Inflammatory macrophage treated with lipopolysaccharide for 4 hours (primary cell): Measurements from ENCODE around the gene LRIG2.
"Not testable (repeated sequence)": the region's sequence is repeated elsewhere in the genome, so short reads cannot be mapped to it uniquely, and the experiment has no call there.

ENCODE experiments used
- DNase-seq: peaks from one replicate; pipeline ENCODE4 v3.0.0-alpha.2; 2020

Gene LRIG2

DNA sequence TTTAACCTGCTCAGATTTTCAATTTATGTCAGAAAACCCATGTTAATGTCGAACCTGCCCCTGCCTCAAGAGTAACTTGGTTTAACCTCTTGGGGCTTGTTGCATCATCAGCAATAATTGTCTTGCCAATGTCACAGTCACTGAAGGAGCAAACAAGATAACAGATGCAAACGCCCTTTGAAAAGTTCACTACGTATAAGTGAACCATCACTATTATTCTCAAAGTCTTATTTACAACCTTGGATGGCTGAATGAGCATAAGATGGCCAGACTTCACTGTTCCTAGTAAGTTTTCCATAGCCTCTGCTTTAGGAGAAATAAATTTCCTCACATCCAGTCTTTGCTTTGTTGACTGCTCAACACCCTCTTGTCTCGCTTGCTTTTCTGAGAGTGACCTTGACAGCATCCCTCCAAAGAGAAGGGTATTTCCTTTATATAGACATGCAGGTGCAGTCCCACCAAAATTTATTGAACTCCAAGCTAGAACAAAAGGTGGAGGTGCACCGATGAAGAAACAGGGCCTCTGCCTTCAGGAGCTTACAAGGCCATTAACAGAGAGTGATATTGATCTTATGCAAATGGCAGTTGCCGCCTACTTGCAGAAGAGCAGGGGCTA lies 749 bp upstream of the LRIG2 start:
- no peak for DNase-seq

- DNase-seq, result peak; percentile 62
Observed at GRCh38 chr1:113073479-113073950, 517 bp downstream of the LRIG2 start.

DNA sequence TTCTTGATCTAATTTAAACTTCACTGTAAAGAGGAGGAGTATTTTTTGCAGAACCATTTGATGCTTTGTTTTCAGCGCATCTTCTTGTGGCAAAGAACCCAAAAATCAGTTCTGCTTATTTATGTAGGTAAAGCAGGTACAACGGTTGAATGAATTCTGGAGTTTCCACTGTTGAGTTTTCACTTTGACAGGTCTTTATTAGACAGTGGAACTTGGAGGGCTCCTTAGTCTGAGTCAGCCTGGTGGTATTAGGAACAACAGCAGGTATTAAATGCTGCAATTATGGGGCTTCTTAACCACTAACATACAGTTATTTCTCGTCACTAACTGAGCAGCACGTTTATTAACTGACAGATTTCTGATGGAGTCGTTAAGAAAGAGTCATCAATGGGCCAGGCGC lies 1.2 kb downstream of the LRIG2 start:
- DNase-seq, result no peak

DNA sequence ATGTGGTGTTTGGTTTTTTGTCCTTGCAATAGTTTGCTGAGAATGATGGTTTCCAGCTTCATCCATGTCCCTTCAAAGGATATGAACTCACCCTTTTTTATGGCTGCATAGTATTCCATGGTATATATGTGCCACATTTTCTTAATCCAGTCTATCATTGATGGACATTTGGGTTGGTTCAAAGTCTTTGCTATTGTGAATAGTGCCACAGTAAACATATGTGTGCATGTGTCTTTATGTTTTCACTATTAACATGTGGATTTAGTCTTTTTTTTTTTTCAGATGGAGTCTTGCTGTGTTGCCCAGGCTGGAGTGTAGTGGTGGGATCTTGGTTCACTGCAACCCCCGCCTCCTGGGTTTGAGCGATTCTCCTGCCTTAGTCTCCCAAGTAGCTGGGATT lies 5.0 kb downstream of the LRIG2 start:
- DNase-seq, result not testable (repeated sequence)

- no peak for DNase-seq
Observed at GRCh38 chr1:113086541-113086940, 13.5 kb downstream of the LRIG2 start.

DNA sequence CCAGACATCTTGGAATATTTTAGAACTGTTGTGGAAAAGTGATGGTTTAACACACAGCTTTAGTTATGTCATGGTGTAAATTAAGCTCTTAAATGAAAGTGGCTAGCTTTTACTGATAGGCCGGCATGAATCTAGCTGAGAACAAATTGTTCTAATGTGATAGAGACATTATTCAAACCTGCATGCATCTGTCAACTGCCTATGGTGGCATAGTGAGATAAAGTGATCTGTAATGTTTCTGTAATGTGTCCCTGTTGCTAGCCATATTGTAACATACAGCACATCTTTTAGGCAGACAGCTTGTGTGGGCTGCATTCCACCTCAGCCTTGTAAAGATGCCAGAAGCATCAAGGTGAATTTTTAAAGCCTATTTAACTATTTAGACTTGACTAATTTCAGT lies 16.0 kb downstream of the LRIG2 start:
- no peak for DNase-seq

DNA sequence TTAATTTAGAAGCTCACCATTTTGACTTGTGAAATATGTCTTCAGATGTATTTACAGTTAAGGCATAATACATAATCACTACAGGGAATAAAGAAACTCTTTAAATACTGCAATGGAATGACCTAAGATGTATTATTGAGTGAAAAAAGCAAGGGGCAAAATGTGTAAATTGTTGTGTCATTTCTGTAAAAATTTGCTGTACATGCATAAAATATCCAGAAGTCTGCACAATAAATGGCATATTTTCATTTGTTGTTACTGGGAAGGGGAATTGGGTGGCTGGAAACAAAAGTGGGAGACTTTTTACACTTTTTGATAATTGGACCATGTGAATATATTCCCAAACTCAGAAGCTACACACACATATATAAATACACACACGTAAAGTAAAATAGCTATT lies 17.1 kb downstream of the LRIG2 start:
- no peak for DNase-seq

GRCh38 chr1:113091988-113092594 lies 19.1 kb downstream of the LRIG2 start:
- DNase-seq, result no peak

- no peak for DNase-seq
Observed at GRCh38 chr1:113094506-113094905, 21.5 kb downstream of the LRIG2 start.

DNA sequence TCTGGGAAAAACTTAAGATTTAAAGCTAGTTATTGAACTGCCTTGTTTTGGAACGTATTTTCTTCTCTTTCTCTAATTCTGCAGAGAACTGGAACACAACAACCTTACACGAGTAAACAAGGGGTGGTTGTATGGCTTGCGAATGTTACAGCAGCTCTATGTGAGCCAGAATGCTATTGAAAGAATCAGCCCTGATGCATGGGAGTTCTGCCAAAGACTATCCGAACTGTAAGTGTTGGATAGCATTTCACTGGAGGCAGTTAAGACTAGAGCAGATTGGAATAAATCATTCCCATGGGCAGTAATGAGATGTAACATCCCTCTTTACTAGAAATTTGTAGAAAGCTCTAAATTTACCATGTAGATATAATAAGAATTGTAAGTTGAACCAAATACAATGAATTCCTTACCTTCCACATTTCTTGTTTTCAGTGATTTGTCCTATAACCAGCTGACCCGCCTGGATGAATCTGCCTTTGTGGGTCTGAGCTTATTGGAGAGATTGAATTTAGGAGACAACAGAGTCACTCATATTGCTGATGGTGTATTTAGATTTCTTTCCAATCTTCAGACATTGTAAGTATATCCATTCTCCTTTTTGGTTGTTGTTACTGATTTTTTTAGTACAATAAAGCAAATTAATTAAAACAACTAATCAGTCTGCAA lies 22.9 kb downstream of the LRIG2 start:
- DNase-seq, result no peak

DNA sequence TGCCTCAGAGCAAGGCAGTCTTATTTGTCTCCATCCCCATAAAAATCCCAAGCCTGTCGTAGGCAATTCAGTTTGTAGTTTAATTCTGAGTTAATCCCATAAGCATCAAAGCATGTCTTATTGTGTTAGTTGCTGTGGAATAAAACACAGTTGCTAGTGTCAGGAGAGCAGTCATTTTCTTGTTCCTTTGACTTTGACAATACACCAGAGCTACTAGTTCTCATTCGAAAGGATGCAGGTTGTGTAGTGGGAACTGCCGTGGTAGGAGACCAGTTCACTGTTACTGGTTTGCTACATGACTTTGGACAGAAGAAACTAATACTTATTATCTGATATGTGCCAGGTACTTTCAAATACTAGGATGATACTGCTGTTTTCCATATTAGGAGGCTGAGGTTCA lies 23.5 kb downstream of the LRIG2 start:
- no peak for DNase-seq

- no peak for DNase-seq
Observed at GRCh38 chr1:113101588-113101987, 28.6 kb downstream of the LRIG2 start.

DNA sequence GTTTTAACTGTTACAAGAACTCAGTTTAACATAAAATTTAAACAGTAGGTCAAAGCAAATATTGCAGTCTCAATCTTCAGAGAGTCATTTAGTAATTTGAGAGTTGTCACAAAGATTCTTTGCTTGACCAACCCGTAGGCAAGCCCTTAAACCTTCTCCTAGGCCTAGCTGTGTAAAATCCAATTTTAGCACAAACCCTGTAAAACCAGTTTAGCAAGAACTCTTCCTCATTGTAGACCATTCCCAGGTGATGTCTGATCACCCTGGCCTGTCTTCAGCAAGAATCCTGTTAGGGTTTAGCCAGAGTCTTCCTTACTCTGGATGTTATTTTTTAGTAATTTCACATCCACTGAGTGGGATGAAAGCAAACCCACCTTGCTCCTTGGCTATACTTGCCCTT lies 30.1 kb downstream of the LRIG2 start:
- DNase-seq, result no peak

DNA sequence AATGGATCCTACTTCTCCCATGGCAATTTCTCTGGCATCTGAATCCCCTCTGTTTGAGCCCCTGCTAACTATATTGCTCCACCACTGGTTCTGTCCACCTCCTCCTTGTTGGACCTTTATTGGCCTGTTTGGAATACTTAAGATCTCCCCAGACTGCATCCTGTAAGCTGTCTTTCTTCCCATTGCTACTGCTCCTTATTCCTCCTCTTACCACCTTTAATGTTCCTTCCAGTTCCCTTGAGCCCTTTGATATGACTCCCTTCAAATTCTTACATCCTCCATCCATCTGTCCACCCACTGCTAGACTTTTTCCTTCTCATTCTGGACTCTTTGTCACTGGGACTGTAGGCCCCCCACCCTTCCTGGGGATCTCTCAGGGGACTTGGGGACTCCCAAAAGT lies 31.0 kb downstream of the LRIG2 start:
- no peak for DNase-seq

- DNase-seq, result no peak
Observed at GRCh38 chr1:113106910-113107309, 33.9 kb downstream of the LRIG2 start.

DNA sequence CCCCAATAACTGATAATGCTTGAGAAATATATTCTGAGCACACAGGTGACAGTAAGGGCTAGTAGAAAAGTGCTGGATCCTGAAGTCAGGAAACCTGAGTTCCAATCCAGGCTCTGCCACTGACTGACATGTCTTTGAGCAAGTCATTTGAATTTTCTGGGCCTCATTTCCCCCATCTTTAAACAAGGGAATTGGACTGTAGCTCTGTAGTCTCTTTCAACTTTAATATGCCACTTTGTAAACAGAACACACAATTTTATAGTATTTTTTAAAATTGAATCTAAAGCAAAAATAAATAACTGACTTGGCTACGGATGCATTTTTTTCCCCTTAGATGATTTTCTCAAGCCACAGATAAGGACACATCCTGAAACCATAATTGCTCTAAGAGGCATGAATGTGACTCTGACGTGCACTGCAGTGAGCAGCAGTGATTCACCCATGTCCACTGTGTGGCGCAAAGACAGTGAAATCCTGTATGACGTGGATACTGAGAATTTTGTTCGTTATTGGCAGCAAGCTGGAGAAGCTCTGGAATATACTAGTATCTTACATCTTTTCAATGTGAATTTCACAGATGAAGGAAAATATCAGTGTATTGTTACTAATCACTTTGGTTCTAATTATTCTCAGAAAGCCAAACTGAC lies 37.0 kb downstream of the LRIG2 start:
- DNase-seq, result no peak

- no peak for DNase-seq
Observed at GRCh38 chr1:113118266-113118665, 45.3 kb downstream of the LRIG2 start.

DNA sequence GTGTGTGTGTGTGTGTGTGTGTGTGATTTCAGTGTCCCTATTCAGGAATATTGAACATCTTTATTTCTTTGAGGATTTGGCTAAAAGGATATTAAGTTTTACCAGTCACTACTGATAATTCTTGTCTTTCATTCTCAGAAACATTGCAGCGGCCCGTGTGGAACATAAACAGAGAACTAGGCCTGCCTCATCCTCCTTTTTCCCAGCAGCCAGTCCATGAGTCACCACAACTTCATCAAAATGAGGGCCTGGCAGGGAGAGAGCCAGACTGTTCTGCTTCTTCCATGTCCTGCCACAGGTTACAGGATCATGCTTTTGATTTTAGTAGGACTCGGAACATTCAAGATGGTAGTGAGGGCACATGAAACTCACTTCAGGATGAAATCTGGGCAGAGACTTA lies 50.7 kb downstream of the LRIG2 start:
- DNase-seq, result no peak

- DNase-seq, result no peak
Observed at GRCh38 chr1:113124366-113124765, 51.4 kb downstream of the LRIG2 start.

DNA sequence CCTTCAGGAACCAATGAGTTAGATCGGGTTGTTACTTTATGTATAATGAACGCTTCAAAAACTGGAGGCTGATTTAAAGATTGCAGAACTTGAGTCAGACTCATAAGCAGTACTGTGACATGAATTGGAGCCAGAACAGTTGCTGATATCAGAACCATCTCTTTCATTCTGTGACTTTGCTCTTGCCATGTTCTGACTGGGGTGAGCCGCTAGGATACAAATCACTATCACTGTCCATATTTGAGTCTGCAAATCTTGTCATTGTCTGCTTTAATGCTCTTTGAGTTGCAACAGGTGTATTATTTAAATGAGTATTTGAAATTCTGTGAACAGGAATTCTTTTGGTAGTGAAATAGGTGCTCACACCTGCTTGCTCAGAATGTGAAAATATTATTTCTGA lies 52.5 kb downstream of the LRIG2 start:
- DNase-seq, result no peak

DNA sequence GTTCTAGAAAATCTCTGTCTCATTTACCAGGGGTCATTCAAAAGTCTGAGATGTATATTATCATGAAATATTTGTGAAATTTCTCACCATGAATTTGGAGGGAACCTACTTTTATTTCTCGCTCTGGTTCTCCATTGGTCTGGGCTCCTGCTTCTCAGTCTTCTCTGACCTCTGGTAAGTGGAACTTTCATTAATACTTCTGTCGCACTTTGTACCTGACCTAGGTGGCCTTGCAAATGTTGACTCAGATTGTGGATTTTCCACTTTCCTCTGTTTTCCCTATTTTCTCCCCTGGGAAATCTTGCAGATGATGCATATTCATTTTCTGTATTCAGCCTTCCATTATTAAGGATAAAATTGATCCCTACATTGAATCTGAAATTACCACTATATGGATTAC lies 53.2 kb downstream of the LRIG2 start:
- DNase-seq, result no peak

- DNase-seq, result no peak
Observed at GRCh38 chr1:113128116-113128515, 55.1 kb downstream of the LRIG2 start.

GRCh38 chr1:113129529-113130185 lies 56.7 kb downstream of the LRIG2 start:
- DNase-seq, result no peak
